ENCODE measurements around the gene FLNB.
"Not testable (repeated sequence)": the region's sequence is repeated elsewhere in the genome, so short reads cannot be mapped to it uniquely, and the experiment has no call there.

Gene FLNB

DNA sequence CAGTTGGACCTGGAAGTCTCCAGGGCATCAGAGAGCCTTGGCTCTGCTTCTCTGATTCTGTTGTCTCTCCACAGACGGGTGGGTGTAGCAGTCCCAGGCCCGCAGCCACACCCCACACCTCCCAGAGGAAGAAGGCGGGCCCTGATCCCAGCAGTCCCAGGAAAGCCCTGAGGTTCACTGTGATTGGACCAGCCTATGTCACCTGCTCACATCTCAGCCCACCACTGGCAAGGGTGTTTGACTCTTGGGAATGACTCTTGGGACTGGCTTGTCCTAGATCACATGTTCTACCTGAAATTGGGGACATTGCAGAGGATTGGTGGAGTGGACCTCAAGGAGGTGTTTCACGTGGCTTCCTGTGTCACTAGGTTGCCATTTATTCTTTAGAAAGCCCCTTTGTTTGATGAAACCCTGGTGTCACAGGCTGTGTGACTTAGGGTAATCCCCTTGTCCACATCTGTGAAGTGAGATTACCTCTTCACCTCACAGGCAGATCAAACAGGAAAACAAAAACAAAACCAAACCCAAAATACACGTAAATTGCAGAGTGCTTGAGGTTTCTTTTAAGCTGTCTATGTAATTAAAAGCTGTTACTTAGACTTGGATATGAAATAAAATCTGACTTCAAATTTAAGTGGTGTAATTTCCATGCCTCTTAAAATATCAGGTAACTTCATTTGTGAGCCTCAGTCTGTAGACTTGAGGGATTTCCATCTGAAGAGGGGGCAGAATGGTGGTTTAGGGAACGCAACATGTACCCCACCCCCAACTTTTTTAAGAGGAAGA, 26.7 kb downstream of the FLNB start:
- no peak for DNase-seq

DNA sequence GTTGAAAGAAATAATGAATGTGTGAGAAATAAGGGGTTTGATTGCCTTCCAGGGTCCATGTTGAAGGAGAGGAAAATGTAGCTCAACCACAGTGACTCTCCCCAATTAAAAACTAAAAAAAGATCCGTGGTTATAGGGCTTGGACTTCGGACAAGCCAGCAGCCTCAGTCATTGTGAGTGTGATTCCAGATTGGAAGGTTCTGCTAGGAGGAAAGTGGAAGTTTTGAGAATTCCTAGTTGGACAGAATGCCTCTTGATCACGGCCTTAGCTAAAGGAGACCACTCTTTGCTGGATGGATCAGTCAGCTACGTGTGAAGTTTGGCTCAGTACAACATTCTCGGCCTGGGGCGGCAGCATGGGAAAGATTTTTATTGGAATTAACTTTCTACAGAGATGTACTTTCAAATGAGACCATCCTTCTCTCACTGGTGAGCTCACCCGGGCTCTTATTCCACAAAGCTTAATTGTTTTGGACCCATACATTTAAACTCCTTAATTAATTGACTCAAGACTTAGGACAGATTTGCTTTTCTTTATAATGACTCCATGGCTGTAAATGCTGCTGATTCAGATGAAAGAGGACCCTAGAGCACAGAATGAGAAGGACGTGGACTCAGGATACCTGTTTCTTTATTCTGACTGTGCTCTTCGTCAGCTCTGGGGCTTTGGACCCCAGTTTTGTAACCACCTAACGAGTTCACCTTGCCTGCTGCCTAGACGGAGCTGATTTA, 27.5 kb downstream of the FLNB start:
- DNase-seq = no peak

DNA sequence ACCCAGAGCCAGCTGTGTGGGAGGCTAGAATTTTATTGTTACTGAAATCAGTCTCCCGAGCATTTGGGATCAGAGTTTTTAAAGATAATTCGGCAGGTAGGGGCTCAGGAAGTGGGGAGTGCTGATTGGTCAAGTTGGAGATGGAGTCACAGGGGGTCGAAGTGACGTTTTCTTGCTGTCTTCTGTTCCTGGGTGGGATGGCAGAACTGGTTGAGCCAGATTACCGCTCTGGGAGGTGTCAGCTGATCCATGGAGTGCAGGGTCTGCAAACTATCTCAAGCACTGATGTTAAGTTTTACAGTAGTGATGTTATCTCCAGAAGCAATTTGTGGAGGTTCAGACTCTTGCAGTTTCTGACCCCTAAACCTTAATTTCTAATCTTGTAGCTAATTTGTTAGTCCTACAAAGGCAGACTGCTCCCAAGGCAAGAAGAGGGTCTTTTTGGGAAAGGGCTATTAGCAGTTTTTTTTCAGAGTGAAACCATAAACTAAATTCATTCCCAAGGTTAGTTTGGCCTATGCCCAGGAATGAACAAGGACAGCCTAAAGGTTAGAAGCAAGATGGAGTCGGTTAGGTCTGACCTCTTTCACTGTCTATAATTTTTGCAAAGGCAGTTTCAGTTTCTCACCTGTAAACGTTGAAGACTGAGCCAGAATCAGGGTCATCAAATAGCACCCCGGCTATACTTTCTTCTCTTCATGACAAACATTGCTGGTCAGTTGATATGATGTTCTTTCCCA, 28.2 kb downstream of the FLNB start:
- no peak for DNase-seq

DNA sequence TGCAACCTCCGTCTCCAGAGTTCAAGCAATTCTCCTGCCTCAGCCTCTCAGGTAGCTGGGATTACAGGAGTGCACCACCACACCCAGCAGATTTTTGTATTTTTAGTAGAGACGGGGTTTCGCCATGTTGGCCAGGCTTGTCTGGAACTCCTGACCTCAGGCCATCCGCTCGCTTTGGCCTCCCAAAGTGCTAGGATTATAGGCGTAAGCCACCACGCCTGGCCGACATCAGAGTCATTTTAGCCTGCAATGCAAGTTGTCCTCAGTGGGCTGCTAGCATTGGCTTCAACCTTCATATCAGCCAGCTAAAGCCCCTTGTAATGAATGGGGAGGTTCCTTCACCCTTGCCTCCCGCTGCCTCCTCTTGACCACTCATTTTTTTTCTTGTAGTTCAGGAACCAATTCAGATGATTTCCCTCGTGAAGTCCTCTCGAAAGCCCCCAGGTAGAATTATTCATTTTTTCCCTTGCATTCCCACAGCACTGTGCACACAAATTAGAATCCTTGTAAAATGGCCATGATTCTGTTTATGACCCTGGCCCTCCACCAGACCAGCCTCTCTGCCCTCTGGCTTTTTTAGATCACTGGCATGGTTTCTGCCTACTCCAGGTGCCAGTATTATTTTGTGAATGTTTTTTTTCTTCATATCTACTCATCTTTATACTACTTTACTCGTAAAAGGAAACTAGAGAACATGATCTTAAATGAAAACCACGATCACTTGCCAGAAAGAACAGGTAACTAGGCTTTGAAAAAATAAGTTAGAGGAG, 29.1 kb downstream of the FLNB start:
- no peak for DNase-seq

DNA sequence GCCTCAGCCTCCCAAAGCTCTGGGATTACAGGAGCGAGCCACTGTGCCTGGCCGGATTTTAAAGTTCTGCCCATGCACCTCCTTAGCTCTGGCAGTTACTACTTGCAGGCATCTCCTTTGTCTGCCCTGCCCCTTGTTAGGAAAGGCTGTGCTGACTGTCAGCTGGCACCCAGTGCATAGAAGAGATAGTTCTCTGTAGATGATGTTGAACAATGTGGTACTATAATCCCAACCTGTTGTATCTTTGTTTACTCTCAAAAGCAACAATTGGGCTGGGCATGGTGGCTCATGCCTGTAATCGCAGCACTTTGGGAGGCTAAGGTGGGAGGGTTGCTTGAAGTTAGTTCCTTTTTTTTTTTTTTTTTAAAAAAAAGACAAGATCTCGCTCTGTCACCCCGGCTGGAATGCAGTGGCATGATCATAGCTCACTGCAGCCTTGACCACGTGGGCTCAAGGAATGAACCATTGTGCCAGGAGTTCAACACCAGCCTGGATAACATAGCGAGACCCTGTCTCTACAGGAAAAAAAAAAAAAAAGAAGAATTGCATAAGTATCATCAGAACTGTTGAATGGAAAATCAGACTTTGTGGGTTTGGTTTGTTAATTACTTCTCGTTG, 30.6 kb downstream of the FLNB start:
- DNase-seq = no peak

DNA sequence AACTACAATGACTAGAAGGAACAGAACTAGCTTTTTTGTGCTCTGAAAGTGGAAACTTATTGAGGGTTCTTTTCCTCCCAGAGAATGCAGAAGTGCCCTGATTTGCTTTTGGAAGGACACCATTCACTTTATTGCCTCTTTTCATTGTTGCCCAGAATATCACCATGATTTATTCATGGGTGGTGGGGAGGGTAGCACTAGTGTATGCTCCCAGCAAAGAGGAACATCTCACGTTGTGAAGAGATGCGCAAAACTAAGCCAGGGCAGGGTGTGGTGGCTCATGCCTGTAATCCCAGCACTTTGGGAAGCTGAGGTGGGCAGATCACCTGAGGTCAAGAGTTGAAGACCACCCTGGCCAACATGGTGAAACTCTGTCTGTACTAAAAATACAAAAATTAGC, 31.4 kb downstream of the FLNB start:
- DNase-seq = no peak

DNA sequence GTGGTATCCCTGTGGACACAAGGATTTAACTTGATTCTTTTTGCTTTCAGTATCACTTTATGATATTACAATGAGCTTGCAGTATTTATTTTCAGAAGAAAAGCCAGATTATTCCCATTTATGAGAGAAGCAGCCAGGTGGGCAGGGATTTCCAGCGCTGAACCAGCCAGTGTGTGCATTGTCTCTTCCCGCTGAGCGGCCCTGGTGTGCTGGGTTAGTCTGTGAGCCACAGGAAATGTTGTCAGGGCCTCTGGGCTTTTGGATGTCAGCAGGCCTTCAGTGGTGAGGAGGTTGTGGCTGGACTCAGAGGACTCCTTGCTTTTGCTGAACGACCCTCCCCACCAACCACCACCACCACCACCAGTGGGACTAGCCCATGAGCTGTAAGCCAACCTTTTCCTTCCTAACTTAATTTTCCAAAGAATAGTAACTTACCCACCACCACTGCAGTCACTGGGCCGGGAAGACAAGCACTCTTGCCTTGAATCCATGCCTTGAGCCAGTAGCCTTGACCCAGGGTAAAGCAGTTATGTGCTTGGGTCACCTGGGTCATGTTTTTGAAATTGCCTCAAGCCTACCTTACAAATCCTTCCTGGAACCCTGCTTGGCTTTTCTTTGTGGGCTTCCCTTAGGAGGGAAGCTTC, 33.1 kb downstream of the FLNB start:
- DNase-seq = peak; percentile 56

DNA sequence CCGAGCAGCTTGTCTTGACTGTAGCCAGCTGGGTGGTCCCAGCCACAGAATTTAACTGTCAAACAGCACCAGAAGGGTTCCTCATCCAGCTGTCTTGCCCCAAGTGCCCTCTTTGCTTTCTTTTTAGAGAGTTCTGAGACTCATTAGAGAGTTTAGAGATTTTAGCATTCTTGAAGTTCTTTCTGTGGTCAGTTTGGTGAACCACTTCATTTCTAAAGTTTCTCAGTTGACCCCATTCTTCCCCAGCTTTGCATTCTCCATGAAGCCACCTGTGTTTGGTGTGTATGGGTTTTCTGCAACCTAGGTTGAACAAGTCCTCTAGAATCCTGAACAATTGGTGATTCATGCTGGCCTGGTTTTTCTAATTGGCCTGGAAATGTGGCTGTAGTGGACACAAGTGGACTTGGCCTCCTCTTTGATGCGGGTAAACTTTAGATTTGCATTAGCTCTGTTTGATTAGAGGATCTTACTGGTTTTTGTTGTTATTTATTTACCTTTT, 33.7 kb downstream of the FLNB start:
- DNase-seq = no peak

DNA sequence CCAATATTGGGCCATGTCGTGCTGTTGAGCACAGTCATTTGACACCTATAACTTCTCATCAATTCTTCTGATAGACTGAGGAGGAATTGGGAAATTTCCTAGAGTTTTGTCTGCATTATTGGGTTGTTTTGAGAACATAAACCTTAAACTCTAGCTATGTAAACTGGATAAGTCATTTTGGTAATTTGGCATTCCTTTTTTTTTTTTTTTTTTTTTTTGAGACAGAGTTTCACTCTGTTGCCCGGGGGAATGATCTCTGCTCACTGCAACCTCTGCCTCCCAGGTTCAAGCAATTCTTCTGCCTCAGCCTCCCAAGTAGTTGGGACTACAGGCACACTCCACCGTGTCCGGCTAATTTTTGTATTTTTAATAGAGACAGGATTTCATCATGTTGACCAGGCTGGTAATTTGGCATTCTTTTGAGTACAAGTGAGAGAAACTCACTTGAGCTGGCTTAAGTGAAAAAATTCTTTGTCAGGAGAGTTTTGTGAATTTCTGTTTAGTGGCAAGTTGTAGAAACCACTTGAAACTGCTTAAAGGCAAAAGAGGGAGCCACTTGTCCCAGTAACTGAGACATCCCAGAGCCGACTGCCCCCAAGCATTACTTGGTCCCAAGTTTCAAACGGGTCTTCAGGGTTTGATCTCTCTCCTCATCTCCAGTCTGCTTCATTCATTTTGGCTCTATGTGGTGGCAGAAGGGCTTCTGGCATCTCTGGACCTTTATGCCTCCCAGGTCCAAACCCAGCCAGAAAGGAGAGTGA, 34.9 kb downstream of the FLNB start:
- DNase-seq = no peak

DNA sequence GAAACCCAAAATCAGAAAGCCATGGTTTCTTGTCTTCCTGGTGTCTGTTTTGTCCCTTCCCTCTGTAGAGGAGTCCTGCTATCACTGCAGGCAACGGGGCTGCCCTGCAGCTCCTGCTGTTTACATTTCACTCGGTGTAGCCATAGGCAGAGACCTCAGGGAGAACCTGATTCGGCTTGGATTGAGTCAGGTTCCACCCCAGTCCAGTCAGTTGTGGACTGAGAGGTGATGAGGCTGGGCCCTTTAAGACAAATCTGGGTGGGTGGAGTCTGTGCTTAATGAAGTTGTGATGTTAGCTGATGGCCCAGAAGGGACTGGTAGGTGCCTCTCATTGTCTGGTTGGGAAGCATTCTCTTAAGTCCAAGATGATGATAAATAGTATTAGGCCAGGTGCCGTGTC, 35.7 kb downstream of the FLNB start:
- DNase-seq = no peak

DNA sequence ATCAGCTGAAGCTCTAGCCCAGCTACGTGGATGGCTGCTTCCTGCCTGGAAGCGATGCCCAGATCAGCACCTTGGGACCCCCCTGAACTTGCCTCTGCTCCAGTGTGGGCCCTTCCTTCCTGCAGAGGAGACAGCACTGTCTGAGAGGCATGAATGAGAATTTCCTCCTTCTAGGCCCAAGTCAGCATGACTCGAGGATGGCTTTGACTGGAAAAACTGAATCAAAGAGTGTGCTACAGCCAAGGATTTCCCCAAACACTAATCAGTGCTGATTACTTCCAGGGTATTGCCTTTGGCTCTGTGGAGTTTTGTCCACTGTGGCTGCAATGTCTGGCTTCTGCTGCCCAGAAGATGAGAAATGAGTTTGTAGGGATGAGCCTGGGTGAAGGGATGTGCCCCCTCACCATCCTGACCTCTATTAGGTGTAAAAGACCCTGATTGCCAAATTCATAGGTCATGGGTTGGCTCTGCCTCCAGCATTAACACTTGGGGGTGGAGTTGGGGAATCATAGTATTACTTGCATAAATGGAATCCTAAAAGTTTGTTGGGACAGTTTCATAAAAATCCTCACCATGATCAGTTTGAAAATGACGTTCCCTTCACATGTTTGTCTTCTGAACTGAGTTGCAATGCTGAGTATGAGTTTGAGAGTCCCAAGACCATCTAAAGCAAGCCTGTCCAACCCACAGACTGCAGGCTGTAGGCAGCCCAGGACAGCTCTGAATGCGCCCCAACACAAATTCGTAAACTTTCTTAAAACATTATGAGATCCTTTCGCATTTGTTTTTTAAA, 36.7 kb downstream of the FLNB start:
- no peak for DNase-seq

DNA sequence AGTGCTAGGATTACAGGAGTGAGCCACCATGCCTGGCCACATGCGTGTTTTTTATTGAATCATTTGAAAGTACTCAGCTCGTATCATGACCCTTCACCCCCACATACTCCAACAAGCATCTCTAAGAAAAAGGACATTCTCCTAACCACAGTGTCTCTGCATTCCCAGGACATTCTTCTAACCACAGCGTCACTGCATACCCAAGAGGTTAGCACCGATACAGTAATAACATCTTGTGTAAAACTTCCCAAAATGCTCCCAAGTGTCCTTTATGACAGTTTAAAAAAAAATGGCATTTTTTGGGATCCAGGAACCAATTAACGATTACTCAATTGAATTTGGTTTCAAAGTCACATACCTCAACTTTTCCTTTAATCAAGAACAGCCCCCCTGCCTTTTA, 39.6 kb downstream of the FLNB start:
- DNase-seq = no peak

DNA sequence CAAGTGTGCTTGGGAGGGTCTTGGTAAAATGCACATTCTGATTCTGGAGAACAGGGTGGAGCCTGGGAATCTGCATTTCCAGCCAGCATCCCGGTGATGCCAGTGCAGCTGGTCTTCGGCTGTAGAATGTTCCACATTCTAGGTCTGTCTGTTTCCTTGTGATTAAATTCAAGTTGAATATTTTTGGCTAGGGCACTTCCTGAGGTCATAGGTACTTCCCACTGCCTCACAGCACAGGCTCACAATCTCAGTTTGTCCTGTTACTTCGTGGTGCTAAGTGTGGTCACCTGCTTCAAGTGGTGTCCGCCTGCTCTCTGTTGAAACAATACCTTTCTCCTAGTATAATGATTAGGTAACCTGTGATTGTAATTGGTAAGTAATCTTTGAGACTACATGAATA, 40.1 kb downstream of the FLNB start:
- no peak for DNase-seq

DNA sequence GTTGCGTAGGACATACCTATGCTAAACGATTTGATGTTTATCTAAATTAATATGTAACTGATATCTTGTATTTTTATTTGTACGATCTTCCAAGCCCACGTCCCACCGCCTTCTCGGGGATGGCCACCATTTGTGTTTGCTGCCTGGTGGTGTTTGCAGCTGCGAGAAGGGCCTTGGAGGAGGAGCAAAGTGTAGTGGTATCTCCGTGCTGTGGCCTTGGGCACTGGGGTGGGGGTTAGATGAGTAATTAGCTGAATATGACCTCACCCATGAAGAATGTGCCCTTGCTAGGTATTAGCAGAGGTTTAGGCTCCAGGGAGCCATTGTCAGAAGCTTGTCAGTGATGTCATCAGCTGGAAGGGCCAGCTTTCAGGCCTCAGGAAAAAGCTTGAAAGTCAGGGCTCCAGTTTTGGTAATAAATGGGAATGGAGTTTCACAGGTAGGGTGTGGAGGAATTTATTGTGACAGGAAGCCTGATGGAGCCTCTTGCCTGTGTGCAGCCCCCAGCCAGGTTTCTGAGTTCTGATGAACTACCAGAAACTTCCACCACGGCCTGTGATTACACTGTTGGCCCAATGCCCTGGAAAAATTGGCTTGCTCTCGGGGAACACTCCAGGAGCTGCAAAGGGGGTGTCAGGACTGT, 41.0 kb downstream of the FLNB start:
- peak; percentile 29 for DNase-seq

DNA sequence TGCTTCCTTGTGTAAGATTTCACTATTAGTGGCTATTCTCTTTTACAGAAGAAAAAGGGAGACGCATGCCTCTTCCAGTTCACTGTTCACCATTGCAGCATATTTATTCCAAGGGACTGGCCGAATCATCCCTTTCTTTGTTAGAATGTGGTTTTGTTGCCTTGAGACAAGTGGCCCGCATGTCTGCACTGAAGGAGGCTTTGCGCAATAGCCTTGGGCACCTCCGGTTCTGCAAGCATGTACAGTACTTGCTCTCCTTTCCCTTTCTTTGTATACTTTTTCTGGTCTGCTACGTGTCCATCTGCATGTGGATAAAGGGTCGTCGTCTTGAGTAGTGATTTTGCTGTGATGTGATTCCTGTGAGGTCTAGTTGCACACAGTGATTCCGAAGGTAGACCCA, 43.0 kb downstream of the FLNB start:
- DNase-seq = no peak

DNA sequence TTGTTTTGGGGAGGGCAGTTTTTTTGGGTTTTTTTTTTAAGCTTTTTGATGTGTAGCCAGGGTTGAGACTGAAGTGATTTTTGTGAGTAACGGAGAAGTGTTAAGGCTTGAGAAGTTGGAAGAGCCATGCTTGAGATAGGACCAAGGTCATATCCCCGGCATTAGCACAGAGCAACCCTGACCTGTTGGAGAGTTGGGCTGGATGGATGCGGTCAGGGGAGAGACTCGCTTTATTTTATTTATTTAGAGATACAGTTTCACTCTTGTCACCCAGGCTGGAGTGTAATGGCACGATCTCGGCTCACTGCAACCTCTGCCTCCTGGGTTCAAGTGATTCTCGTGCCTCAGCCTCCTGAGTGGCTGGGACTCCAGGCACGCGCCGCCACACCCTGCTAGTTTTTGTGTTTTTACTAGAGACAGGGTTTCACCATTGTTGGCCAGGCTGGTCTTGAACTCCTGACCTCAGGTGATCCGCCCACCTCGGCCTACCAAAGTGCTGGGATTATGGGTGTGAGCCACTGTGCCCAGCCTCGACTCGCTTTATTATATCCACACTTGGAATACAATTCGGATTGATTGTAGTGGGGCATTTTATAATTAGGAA, 43.5 kb downstream of the FLNB start:
- not testable (repeated sequence) for DNase-seq

DNA sequence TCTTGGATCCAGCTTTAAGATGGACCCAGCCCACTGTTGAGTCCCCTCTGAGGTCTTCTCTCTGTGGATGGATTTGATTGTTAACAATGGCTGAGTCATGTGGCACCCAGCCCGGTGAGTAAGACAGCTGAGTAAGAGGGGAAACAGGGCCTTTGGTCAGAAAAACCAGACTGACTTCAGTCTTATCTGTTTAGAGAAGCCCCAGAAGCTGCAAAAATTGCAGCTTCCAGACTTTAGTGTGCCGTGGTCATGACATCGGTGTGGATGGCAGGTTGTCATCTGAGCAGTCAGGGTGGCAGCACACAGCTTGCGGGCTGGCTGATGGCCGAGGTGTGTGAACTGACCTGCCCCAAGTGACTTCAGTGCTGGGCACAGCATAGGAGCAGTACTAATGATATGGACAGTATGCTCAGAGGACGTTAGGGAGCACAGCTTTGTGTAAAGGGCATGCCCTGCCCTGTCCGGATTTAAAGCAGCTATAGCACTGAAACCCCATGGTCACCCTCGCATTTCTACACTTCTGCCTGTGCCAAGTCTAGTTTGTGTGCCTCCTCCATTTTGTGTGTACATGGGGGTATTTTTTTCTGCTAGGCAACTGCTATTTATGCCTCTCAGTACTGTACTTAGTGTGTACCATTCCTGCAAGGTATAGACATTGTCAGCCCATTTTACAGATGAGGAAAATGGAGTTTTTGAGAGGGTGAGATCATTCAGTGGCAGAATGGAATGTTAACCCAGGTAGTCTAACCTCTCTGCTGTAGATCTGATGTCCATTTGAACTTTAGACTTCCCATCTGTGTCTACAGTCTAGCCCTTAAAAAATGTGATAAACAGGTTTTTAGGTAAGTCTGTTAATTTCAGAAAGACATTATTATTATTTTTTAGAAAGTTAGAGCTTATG, 44.4 kb downstream of the FLNB start:
- DNase-seq = no peak

DNA sequence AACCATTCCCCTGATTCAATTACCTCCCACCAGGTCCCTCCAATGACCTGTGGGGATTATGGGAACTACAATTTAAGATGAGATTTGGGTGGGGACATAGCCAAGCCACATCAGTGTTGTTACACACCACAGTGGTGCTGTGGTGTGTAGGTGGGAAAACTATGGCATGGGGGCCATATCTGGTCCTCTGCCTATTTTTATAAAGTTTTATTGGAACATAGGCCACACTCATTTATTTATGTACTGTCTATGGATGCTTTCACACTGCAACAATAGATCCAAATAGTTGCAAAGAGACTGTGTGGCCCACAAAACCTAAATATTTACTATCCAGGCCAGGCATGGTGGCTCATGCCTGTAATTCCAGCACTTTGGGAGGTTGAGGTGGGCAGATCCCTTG, 46.4 kb downstream of the FLNB start:
- DNase-seq = no peak
